Vagina (tissue), 2 donors: ENCODE results near the gene LRMDA. TPM values are rescaled to one million over a fixed set of nuclear protein-coding genes. Genes with fewer than 3 reads are reported as not detected.

Source experiments
- DNase-seq, 2 donors: peaks; one replicate each; pipeline ENCODE4 v3.0.0-alpha.2; 2017; ENCODE audit errors: extremely low spot score in 2 of 2
- H3K27ac ChIP-seq: fragments of 200-600 bp; sonication (generic); one replicate; pipeline ENCODE4 v1.5.1; 2019
- H3K27me3 ChIP-seq: fragments of 200-600 bp; sonication (generic); one replicate; pipeline ENCODE4 v1.5.1; 2019
- H3K36me3 ChIP-seq, 2 donors: fragments of 200-600 bp; sonication (generic); one replicate each; pipeline ENCODE4 v1.5.1; 2017 to 2019
- H3K4me1 ChIP-seq: fragments of 200-600 bp; sonication (generic); one replicate; pipeline ENCODE4 v1.5.1; 2019
- H3K4me3 ChIP-seq, 2 donors: fragments of 200-600 bp; sonication (generic); 1 replicate in 1 of 2; 2 replicates in 1 of 2; pipeline ENCODE4 v1.5.1; 2016 to 2019
- H3K9me3 ChIP-seq: fragments of 200-600 bp; sonication (generic); one replicate; pipeline ENCODE4 v1.5.1; 2019
- CTCF ChIP-seq, 3 experiments: fragments of 450-650 bp in 2 of 3; fragments of 200-600 bp in 1 of 3; sonication (generic) in 1 of 3; IDR thresholded peaks; one replicate each; pipeline ENCODE4 v1.5.1; 2017 to 2019; ENCODE audit warnings: antibody characterized with exemption in 3 of 3, mild to moderate bottlenecking in 2 of 3, moderate library complexity in 2 of 3
- POLR2A ChIP-seq, 2 donors: fragments of 450-650 bp; IDR thresholded peaks; one replicate each; pipeline ENCODE4 v1.6.1; 2017; ENCODE audit warnings: antibody characterized with exemption in 2 of 2, mild to moderate bottlenecking in 2 of 2, moderate library complexity in 2 of 2
- POLR2AphosphoS5 ChIP-seq, 2 donors: sonication (generic); formaldehyde crosslinking; IDR thresholded peaks; one replicate each; pipeline ENCODE4 v1.9.0; 2017; ENCODE audit warnings: antibody characterized with exemption in 2 of 2, mild to moderate bottlenecking in 2 of 2, low read depth in 1 of 2; ENCODE audit not compliant: insufficient read depth in 1 of 2
- intact Hi-C: fragments of 100-400 bp; cut with DNase I; formaldehyde crosslinking; loops from one replicate; pipeline ENCODE4 v1.15.1; 2023
- total RNA-seq: library from RNA; depleted of rRNA; stranded (reverse); fragments of >200 nt; gene quantifications from one replicate; pipeline ENCODE4 v1.2.3, GENCODE V29; 2016

The LRMDA gene
- total RNA-seq, 1 donor from 2014 or later: 22.6 TPM

- H3K4me3 ChIP-seq: no peak overlapping the region
- no peaks in the 10 kb centered on the region for H3K4me1 ChIP-seq
- DNase-seq: no peak
- intact Hi-C loops: no loop called here
- no peaks in the 10 kb centered on the region for H3K36me3 ChIP-seq
- H3K9me3 ChIP-seq: no peaks in the 10 kb centered on the region
- no peak for TF ChIP-seq POLR2AphosphoS5 (IDR thresholded peaks at IDR 0.05; ENCODE audit: insufficient read depth in 1 of 2, low read depth in 1 of 2)
- H3K27ac ChIP-seq: no peak overlapping the region
- no peaks in the 10 kb centered on the region for H3K27me3 ChIP-seq
These were observed 747.3 kb downstream of the LRMDA start for GRCh38 chr10:76178532-76179292.

- H3K36me3 ChIP-seq: no peaks in the 10 kb centered on the region
- no peak overlapping the region for H3K4me3 ChIP-seq
- H3K27me3 ChIP-seq: no peaks in the 10 kb centered on the region
- H3K27ac ChIP-seq: no peak overlapping the region
- H3K9me3 ChIP-seq: no peaks in the 10 kb centered on the region
- no peak for TF ChIP-seq POLR2AphosphoS5 (IDR thresholded peaks at IDR 0.05; ENCODE audit: insufficient read depth in 1 of 2, low read depth in 1 of 2)
- TF ChIP-seq POLR2A (IDR thresholded peaks at IDR 0.05): no peak
- TF ChIP-seq CTCF (IDR thresholded peaks at IDR 0.05): no peak
- no peak for DNase-seq
- no peaks in the 10 kb centered on the region for H3K4me1 ChIP-seq
- intact Hi-C loops: no loop called here
These were observed 748.4 kb downstream of the LRMDA start for GRCh38 chr10:76179806-76180205.

GRCh38 chr10:76184647-76185046, 753.2 kb downstream of the LRMDA start:
- H3K27ac ChIP-seq: no peak overlapping the region
- no peak for DNase-seq
- peaks cover 6% of the 10 kb centered on the region for H3K4me1 ChIP-seq
- no peaks in the 10 kb centered on the region for H3K27me3 ChIP-seq
- H3K9me3 ChIP-seq: no peaks in the 10 kb centered on the region
- TF ChIP-seq POLR2AphosphoS5 (IDR thresholded peaks at IDR 0.05; ENCODE audit: insufficient read depth in 1 of 2, low read depth in 1 of 2): no peak
- no peak for TF ChIP-seq CTCF (IDR thresholded peaks at IDR 0.05)
- no peak for TF ChIP-seq POLR2A (IDR thresholded peaks at IDR 0.05)
- no peaks in the 10 kb centered on the region for H3K36me3 ChIP-seq
- intact Hi-C loops: no loop called here
- H3K4me3 ChIP-seq: no peak overlapping the region

- DNase-seq: no peak
- TF ChIP-seq POLR2A (IDR thresholded peaks at IDR 0.05) (no peak), CTCF (IDR thresholded peaks at IDR 0.05) (no peak), POLR2AphosphoS5 (IDR thresholded peaks at IDR 0.05; ENCODE audit: insufficient read depth in 1 of 2, low read depth in 1 of 2) (no peak)
- Histone ChIP-seq H3K36me3 (no peaks in the 10 kb centered on the region), H3K4me1 (peaks cover 6% of the 10 kb centered on the region), H3K27me3 (no peaks in the 10 kb centered on the region), H3K9me3 (no peaks in the 10 kb centered on the region), H3K4me3 (no peak overlapping the region), H3K27ac (no peak overlapping the region)
- intact Hi-C loops: no loop called here
These were observed 754.3 kb downstream of the LRMDA start for GRCh38 chr10:76185471-76186301.

- no peak for DNase-seq
- Histone ChIP-seq H3K4me3 (no peak overlapping the region), H3K27me3 (no peaks in the 10 kb centered on the region), H3K4me1 (peaks cover 6% of the 10 kb centered on the region), H3K36me3 (no peaks in the 10 kb centered on the region), H3K9me3 (no peaks in the 10 kb centered on the region), H3K27ac (no peak overlapping the region)
- no peak for TF ChIP-seq POLR2A (IDR thresholded peaks at IDR 0.05)
- no peak for TF ChIP-seq CTCF (IDR thresholded peaks at IDR 0.05)
- no peak for TF ChIP-seq POLR2AphosphoS5 (IDR thresholded peaks at IDR 0.05; ENCODE audit: insufficient read depth in 1 of 2, low read depth in 1 of 2)
- intact Hi-C loops: no loop called here
These were observed 756.8 kb downstream of the LRMDA start for GRCh38 chr10:76188216-76188615.
